ENCODE measurements around the gene IMPACT.

Gene IMPACT

DNA sequence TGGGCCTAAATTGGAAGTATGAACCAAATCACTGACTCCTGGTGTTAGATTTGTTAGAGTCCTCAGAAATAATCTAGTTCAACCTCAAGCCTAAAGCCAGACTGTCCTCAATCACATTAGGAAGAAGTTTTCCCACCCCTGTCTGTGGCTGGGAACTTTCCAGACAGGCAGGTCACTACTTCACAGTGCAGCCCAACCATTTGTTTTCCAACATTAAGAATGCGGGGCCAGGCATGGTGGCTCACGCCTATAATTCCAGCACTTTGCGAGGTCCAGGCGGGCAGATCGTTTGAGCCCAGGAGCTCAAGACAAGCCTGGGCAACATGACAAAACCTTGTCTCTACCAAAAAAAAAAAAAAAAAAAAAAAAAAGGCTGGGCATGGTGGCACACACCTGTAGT lies 23.4 kb upstream of the IMPACT start:
- Mint-ChIP-seq H3K4me1 (ENCODE audit: low read depth) (peaks cover 9% of the 10 kb centered on the region), H3K27ac (no peak overlapping the region), H3K4me3 (no peak overlapping the region), H3K36me3 (ENCODE audit: low read depth) (no peaks in the 10 kb centered on the region), H3K9me3 (no peaks in the 10 kb centered on the region), H3K27me3 (peaks cover 37% of the 10 kb centered on the region)

DNA sequence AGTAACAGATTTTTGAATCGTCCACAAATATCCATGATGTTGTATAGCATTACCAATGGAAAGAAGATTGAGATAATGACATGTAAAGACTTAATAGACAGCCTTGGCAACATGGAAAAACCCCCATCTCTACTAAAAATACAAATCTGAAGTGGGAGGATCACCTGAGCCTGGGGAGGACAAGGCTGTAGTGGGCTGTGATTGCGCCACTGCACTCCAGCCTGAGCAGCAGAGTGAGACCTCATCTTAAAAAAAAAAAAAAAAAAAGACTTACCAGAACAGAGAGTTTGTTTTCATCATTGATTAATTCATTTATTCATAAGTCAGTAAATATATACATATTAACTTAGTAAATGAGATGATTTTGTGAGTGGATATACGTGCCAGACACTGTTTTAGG lies 21.9 kb upstream of the IMPACT start:
- H3K4me3 Mint-ChIP-seq = no peak overlapping the region
- peaks cover 46% of the 10 kb centered on the region for H3K27me3 Mint-ChIP-seq
- peaks cover 6% of the 10 kb centered on the region for H3K4me1 Mint-ChIP-seq (ENCODE audit: low read depth)
- no peaks in the 10 kb centered on the region for H3K9me3 Mint-ChIP-seq
- no peak overlapping the region for H3K27ac Mint-ChIP-seq
- H3K36me3 Mint-ChIP-seq (ENCODE audit: low read depth) = no peaks in the 10 kb centered on the region

DNA sequence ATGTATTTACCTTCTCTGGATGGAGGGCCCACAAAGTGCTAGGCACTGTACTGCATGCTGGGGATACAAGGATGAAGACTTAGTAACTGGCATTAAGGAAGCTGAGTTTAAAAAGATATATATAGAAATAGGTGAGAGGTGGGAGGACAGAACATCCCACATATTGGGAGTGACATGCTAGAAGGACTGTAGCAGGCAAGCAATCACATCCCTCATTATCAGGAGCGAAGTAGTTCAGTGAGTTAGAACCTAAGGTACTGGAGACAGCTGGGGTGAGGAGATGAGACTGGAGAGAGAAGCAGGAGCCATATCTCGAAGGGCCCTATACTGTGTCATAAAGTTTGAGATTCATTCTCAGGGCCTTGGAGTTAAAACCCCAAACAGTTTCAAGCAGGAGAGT lies 18.0 kb upstream of the IMPACT start:
- Mint-ChIP-seq H3K36me3 (ENCODE audit: low read depth) (peaks cover 3% of the 10 kb centered on the region), H3K9me3 (peaks cover 8% of the 10 kb centered on the region), H3K27ac (no peak overlapping the region), H3K27me3 (peaks cover 58% of the 10 kb centered on the region), H3K4me1 (ENCODE audit: low read depth) (peaks cover 9% of the 10 kb centered on the region), H3K4me3 (no peak overlapping the region)

DNA sequence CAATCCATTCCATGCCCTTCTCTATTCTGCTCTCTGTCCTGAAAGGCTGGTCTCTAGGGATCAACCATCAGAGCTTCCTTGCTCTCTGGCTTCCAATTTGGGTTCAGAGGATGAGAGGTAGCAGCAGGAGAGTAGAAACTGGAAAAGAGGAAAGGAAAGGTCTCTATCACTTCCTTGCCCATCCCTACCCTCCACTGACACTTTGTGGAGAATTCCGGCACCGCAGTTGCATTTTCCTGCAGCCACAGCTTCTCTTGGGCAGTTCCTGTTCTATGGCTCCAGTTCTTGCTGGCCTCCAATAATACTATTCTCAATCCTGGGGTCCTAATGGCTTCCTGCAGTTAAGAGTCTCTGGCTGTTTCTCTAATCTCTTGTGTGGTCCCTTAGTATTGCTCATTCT lies 13.3 kb upstream of the IMPACT start:
- peaks cover 45% of the 10 kb centered on the region for H3K27me3 Mint-ChIP-seq

DNA sequence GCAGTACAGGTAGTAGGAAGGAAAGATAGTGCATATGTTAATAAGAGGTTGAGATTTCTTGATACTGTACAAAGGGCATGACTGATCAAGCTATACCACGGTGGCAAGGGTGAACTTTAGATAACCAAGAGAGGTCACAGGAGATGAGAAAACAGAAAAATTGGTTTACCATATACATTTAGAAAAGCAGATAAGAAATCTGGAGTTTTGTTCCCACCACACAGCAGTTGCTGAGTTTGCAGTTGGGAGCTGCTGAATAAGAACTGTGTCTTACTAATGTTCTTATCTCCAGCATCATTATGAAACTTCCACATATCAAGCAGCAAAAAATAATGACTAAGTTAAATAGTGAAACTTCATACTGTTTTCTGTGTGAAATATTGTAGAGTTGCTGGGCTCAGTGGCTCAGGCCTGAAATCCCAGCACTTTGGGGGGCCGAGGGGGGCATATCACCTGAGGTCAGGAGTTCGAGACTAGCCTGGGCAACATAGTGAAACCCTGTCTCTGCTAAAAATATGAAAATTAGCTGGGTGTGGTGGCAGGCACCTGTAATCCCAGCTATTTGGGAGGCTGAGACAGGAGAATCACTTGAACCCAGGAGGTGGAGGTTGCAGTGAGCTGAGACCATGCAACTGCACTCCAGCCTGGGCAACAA lies 12.0 kb upstream of the IMPACT start:
- H3K27ac Mint-ChIP-seq = no peak overlapping the region
- peaks cover 44% of the 10 kb centered on the region for H3K27me3 Mint-ChIP-seq
- H3K9me3 Mint-ChIP-seq = peaks cover 10% of the 10 kb centered on the region
- H3K4me1 Mint-ChIP-seq (ENCODE audit: low read depth) = peaks cover 16% of the 10 kb centered on the region
- H3K36me3 Mint-ChIP-seq (ENCODE audit: low read depth) = peaks cover 3% of the 10 kb centered on the region
- no peak overlapping the region for H3K4me3 Mint-ChIP-seq

More for the DNA sequence above, 13.3 kb upstream of the IMPACT start:
- H3K27ac Mint-ChIP-seq = no peak overlapping the region
- peaks cover 3% of the 10 kb centered on the region for H3K36me3 Mint-ChIP-seq (ENCODE audit: low read depth)
- H3K4me3 Mint-ChIP-seq = no peak overlapping the region
- peaks cover 10% of the 10 kb centered on the region for H3K9me3 Mint-ChIP-seq
- peaks cover 16% of the 10 kb centered on the region for H3K4me1 Mint-ChIP-seq (ENCODE audit: low read depth)

DNA sequence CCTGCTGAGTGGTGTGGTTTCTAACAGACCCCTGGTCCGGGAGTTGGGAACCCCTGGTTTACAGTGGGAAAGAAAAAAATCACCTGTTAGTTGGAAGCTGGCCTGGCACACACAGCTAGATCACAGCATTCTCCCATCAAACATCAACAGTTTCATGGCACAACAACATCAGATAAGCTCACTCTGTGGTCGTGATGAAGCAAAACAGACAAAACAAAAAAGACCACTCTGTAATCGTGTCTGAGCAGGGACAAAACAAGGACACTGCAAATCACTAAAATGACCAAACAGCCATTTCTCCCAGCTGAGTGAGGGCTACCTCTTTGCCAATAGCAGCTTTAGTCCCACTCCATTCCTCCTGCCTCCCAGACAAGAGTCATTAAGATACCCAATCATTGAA lies 9.0 kb upstream of the IMPACT start:
- peaks cover 14% of the 10 kb centered on the region for H3K4me1 Mint-ChIP-seq (ENCODE audit: low read depth)
- H3K36me3 Mint-ChIP-seq (ENCODE audit: low read depth) = peaks cover 3% of the 10 kb centered on the region
- peaks cover 4% of the 10 kb centered on the region for H3K9me3 Mint-ChIP-seq
- H3K27me3 Mint-ChIP-seq = peaks cover 58% of the 10 kb centered on the region
- H3K27ac Mint-ChIP-seq = no peak overlapping the region
- no peak overlapping the region for H3K4me3 Mint-ChIP-seq

DNA sequence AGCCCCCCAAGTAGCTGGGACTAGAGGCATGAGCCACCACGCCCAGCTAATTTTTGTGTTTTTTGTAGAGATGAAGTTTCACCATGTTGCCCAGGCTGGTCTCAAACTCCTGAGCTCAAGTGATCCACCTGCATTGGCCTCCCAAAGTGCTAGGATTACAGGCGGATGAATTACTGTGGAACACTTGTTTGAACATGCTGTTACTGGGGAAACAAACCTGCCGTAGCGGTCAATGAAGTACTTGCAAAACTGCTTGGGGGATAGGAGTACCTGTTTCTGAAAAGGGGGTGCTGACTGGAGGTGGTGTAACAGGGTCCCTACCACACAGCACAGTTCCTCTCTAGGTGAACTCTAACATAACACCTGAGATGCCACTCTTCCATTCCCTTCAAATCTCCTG lies 5.9 kb upstream of the IMPACT start:
- no peak overlapping the region for H3K4me3 Mint-ChIP-seq
- H3K9me3 Mint-ChIP-seq = peaks cover 2% of the 10 kb centered on the region
- H3K27ac Mint-ChIP-seq = no peak overlapping the region
- peaks cover 2% of the 10 kb centered on the region for H3K4me1 Mint-ChIP-seq (ENCODE audit: low read depth)
- peaks cover 65% of the 10 kb centered on the region for H3K27me3 Mint-ChIP-seq
- peaks cover 2% of the 10 kb centered on the region for H3K36me3 Mint-ChIP-seq (ENCODE audit: low read depth)

DNA sequence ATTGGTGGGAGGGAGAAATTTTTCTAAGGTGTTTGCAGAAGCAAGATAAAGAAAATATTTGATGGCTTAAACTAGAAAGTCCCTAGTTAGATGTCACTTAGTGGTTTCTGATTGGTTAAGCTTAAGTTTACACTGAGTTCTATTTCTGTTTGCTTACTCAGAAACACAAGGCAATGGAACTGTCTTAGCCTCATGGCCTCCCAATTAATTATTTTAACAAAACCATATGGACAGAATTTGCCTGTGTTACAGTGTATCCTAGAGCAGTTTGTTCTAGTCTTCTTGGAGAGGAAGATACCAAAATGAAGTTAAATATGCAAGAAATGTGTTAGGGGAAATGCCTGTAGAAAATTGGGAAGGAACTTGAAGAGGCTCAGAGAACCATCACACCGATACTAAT lies 4.6 kb upstream of the IMPACT start:
- Mint-ChIP-seq H3K9me3 (peaks cover 9% of the 10 kb centered on the region), H3K4me3 (no peak overlapping the region), H3K36me3 (ENCODE audit: low read depth) (peaks cover 10% of the 10 kb centered on the region), H3K27me3 (peaks cover 58% of the 10 kb centered on the region), H3K27ac (no peak overlapping the region), H3K4me1 (ENCODE audit: low read depth) (peaks cover 10% of the 10 kb centered on the region)

DNA sequence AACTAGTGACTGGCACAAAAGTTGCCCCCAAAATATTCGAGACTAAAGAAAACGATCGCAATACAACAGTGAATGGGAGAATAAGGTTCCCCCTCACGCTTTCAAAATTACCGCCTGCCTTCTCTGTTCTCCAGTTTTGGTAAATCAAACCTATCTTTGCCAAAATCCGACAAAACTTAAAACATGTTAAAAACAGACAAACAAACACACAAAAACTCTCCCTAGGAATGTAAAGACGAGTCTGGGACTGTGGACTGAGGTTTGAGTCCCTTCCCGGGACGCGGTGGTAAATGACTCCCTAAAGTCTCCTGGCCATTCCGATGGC lies 435 bp upstream of the IMPACT start:
- peaks cover 23% of the 10 kb centered on the region for H3K36me3 Mint-ChIP-seq (ENCODE audit: low read depth)
- H3K27me3 Mint-ChIP-seq = peaks cover 31% of the 10 kb centered on the region
- H3K4me3 Mint-ChIP-seq = peak overlapping the region; percentile 81
- H3K4me1 Mint-ChIP-seq (ENCODE audit: low read depth) = peaks cover 26% of the 10 kb centered on the region
- H3K27ac Mint-ChIP-seq = peak overlapping the region; percentile 81
- H3K9me3 Mint-ChIP-seq = peaks cover 9% of the 10 kb centered on the region

DNA sequence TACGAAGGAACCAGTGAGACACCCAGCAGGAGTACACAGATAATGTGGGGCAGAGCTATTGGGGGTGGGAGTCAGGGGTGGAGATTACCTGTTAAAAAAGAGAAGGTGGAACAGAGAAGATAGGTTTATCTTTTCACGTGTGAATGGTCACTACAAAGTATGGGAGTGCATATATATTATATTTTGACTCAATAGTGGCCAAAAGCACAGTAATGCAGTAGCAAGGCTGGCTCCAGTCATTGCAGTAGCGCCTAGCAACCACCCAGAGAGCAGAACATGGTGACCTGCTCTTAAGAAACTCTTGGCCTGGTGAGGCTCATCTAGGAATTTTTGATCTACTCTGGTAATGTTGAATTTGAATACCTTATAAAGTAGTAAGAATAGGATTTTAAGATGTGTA lies 1.0 kb downstream of the IMPACT start:
- Mint-ChIP-seq H3K9me3 (peaks cover 9% of the 10 kb centered on the region), H3K27ac (peak overlapping the region; percentile 91)

DNA sequence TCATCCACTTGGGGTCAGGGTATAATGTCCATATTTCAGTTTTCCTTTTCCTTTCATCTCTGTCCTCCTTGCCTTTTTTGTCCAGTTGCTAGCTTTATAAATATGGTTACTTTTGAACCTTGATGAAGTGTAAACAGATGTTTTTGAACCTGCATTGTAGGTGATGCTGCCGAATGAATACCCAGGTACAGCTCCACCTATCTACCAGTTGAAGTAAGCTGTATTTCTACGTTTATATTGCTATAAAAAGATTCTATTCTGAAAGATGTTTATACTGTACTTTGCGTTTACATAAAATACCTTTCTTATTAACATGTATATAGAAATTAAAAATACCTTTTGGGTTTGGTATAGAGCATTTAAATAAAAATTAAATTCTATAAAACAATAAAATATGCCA lies 2.2 kb downstream of the IMPACT start:
- Mint-ChIP-seq H3K4me3 (no peak overlapping the region), H3K27me3 (peaks cover 10% of the 10 kb centered on the region), H3K36me3 (ENCODE audit: low read depth) (peaks cover 33% of the 10 kb centered on the region), H3K9me3 (peaks cover 9% of the 10 kb centered on the region), H3K27ac (no peak overlapping the region), H3K4me1 (ENCODE audit: low read depth) (peaks cover 26% of the 10 kb centered on the region)

More for the DNA sequence above, 1.0 kb downstream of the IMPACT start:
- H3K36me3 Mint-ChIP-seq (ENCODE audit: low read depth) = peaks cover 28% of the 10 kb centered on the region
- H3K4me1 Mint-ChIP-seq (ENCODE audit: low read depth) = peaks cover 26% of the 10 kb centered on the region
- H3K27me3 Mint-ChIP-seq = peaks cover 19% of the 10 kb centered on the region
- H3K4me3 Mint-ChIP-seq = peak overlapping the region; percentile 86

DNA sequence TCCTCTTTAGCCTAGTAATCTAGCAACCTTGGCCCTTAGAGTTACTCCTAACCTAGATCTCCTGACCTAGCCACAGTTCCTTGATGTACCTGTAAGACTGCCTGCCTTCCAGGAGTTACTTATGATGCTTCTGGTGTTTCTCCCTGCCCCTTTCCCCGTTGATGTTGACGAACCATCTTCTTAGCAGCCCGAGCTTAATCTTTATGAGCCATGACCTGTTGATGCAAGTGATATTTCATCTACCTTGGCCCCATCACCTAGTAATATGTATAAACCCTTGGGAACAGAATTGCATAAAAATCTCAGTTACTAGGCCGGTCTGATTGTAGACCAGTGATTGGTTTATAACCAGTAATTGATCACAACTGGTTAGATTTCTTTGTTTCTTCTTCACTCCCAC lies 2.7 kb downstream of the IMPACT start:
- peaks cover 26% of the 10 kb centered on the region for H3K4me1 Mint-ChIP-seq (ENCODE audit: low read depth)
- H3K27me3 Mint-ChIP-seq = peaks cover 7% of the 10 kb centered on the region
- H3K4me3 Mint-ChIP-seq = no peak overlapping the region
- H3K27ac Mint-ChIP-seq = no peak overlapping the region
- H3K9me3 Mint-ChIP-seq = peaks cover 9% of the 10 kb centered on the region
- H3K36me3 Mint-ChIP-seq (ENCODE audit: low read depth) = peaks cover 33% of the 10 kb centered on the region

DNA sequence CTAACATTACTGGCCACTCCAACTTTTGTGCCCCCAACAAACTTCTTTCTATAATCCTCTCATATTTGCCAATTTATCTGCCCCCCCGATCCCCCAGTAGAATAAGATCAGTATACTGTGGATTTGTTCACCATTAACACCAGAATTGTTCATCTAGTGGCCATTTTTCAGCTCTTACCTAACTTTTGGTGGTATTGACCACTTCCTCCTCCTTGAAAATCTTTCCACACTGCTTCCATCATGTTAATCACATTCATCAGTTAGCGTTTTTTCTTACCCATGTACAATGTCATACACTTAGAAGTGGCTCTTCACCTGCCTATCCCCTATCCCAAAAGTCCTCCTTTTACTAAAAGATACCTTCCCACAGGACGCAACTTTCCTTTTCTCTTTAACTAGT lies 6.1 kb downstream of the IMPACT start:
- H3K36me3 Mint-ChIP-seq (ENCODE audit: low read depth) = peaks cover 38% of the 10 kb centered on the region
- H3K27ac Mint-ChIP-seq = no peak overlapping the region
- no peaks in the 10 kb centered on the region for H3K9me3 Mint-ChIP-seq
- H3K27me3 Mint-ChIP-seq = no peaks in the 10 kb centered on the region
- H3K4me3 Mint-ChIP-seq = no peak overlapping the region
- peaks cover 7% of the 10 kb centered on the region for H3K4me1 Mint-ChIP-seq (ENCODE audit: low read depth)

DNA sequence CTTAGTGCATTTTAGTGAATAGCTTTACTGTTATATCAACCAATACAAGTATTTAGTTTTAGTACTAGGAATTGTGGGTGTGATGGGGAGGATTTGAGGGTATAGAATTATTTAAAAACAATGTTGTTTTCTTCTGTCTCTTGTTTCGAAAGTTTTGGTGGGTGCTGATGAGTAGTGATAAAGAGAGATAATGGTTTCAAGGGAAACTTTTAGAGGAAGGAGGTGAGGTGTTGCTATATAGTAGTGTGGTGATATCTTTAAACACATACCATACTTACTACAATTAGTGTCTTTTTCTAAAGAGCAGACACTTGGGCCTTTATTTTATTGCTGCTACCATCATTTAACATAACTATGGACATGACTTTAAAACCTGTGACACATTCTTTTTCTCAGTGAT lies 10.5 kb downstream of the IMPACT start:
- Mint-ChIP-seq H3K4me3 (no peak overlapping the region), H3K36me3 (ENCODE audit: low read depth) (peaks cover 55% of the 10 kb centered on the region), H3K27me3 (no peaks in the 10 kb centered on the region), H3K9me3 (no peaks in the 10 kb centered on the region), H3K4me1 (ENCODE audit: low read depth) (no peaks in the 10 kb centered on the region), H3K27ac (no peak overlapping the region)

DNA sequence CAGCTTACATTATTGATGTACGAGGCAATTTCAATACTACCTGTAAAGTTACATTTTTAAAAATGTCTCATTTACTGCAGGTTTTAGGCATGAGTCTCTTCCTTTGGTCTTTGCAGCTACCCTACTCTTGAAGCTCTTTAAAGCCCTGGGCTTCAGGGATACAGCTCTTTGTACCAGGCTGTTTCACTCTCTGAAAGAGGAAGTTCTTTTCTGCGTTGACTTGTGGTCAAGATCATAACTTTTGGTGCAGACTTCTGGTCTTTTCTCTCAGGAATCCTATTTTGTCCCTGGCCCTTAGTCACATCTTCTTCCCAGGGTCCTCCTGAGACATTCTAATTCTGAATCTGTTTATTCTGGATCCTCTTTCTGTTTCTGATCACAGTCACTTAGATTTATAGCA lies 17.4 kb downstream of the IMPACT start:
- no peak overlapping the region for H3K27ac Mint-ChIP-seq
- no peak overlapping the region for H3K4me3 Mint-ChIP-seq
- H3K27me3 Mint-ChIP-seq = no peaks in the 10 kb centered on the region
- H3K36me3 Mint-ChIP-seq (ENCODE audit: low read depth) = peaks cover 62% of the 10 kb centered on the region
- H3K4me1 Mint-ChIP-seq (ENCODE audit: low read depth) = peaks cover 4% of the 10 kb centered on the region
- H3K9me3 Mint-ChIP-seq = no peaks in the 10 kb centered on the region

DNA sequence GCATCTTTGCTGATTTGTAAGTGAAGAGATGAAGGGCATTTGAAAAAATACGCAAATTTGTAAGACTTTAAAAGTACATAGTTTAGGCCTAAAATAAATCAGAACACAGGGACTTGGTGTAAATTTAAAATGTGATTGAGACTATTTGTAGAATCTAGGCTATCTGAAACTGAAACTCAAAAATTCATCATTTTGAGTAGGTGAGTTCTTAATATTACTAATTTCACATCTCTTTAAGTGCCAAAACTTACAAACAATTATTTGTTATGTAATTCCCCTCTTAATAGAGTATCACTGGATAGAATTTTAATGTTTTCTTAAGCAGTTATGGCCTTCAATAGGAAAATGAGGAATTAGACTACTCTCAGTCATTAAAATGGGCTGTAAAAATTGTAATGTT lies 20.0 kb downstream of the IMPACT start:
- Mint-ChIP-seq H3K36me3 (ENCODE audit: low read depth) (peaks cover 64% of the 10 kb centered on the region), H3K27me3 (no peaks in the 10 kb centered on the region), H3K4me1 (ENCODE audit: low read depth) (peaks cover 4% of the 10 kb centered on the region), H3K4me3 (no peak overlapping the region), H3K9me3 (no peaks in the 10 kb centered on the region), H3K27ac (no peak overlapping the region)
